ENCODE results near the gene RIPPLY2. TPM values are rescaled to one million over a fixed set of nuclear protein-coding genes. Genes with fewer than 3 reads are reported as not detected.

RIPPLY2 gene
- total and polyA plus RNA-seq, 9 of the 15 experiments (the other 6 are each of a cell fraction or from before 2014, with no cell fraction given) = not detected

DNA sequence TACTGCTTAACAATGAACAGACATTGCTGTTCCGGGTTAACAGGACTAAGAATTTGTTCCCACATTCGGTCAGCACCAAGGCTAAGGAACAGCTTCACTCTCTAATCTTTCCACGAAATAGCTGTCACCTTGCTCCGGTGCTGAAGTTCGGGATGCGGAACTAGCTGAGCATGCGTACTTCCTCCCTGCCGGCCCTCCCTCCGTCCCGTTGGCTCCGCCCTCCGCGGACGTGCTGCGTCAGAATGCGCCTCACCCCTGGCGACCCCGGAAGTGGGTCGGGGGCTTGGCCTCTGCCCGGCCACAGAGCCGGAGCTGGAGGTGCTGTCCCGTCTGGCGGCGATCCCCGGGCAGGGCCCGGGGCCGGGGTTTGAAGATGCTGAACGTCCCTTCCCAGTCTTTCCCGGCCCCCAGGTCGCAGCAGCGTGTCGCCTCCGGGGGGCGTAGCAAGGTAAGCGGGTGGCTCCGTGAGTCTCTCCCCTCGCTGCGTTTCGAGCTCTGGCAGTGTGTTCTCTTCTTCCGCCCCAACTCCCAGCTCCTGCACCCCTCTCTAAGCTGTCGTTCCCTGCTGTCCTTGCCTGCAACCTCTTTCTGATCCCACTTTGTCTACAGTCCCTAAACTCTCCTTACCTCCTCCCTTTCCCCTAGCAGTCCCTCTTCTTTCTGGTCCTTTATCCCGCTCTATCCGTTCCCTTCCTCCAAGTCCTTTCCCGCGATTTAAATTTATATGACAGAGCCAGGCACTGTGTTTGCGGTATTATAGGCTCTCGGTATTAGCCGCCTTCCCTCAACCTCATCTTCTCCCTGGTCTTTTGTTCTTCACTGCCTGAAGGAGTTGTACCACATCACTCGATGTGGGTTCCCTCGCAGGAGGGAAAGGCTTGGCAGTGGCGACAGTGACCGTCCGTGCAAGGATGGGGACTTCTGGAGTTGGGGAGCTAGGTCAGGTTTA is 6.5 kb downstream of the RIPPLY2 start, which contains the start of gene CYB5R4 (continued):
- TF ChIP-seq STAG1 (CRISPR knock-in tag; IDR thresholded peaks at IDR 0.05; ENCODE audit: borderline replicate concordance) (peak; percentile 55; the same call in 1 of the 2 replicates), NFXL1 (CRISPR knock-in tag; IDR thresholded peaks at IDR 0.05) (no peak), NONO (IDR thresholded peaks at IDR 0.05; ENCODE audit: low read depth in 2 of 2, low read length in 1 of 2) (peak; percentile 22 to 35; a peak in 1 of 4 replicates), C11orf30 (IDR thresholded peaks at IDR 0.05; ENCODE audit: low read depth) (peak; percentile 77), SOX6 (IDR thresholded peaks at IDR 0.05) (0 out of 2 replicates have a peak, but pooled peaks have one; percentile 18), CBX8 (IDR thresholded peaks at IDR 0.05; ENCODE audit: borderline replicate concordance, extremely low read depth, low read depth, low read length, poor library complexity, severe bottlenecking) (no peak), E2F3 (CRISPR knock-in tag; IDR thresholded peaks at IDR 0.05) (no peak; the same call in 1 of the 2 replicates), GATA2 (CRISPR knock-in tag; IDR thresholded peaks at IDR 0.05) (peak; percentile 89), ZKSCAN8 (CRISPR knock-in tag; IDR thresholded peaks at IDR 0.05) (peak; percentile 37; the same call in 1 of the 2 replicates), SNIP1 (IDR thresholded peaks at IDR 0.05; ENCODE audit: low read depth) (peak; percentile 42; the same call in 1 of the 2 replicates), ZNF780A (CRISPR knock-in tag; IDR thresholded peaks at IDR 0.05) (no peak), SIN3B (IDR thresholded peaks at IDR 0.05; ENCODE audit: low read depth) (peak; percentile 57; the same call in 1 of the 2 replicates)
- TF ChIP-seq, protein P1, sequence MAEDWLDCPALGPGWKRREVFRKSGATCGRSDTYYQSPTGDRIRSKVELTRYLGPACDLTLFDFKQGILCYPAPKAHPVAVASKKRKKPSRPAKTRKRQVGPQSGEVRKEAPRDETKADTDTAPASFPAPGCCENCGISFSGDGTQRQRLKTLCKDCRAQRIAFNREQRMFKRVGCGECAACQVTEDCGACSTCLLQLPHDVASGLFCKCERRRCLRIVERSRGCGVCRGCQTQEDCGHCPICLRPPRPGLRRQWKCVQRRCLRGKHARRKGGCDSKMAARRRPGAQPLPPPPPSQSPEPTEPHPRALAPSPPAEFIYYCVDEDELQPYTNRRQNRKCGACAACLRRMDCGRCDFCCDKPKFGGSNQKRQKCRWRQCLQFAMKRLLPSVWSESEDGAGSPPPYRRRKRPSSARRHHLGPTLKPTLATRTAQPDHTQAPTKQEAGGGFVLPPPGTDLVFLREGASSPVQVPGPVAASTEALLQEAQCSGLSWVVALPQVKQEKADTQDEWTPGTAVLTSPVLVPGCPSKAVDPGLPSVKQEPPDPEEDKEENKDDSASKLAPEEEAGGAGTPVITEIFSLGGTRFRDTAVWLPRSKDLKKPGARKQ (CRISPR knock-in tag; IDR thresholded peaks at IDR 0.05) = no peak
- TF ChIP-seq, protein P2, sequence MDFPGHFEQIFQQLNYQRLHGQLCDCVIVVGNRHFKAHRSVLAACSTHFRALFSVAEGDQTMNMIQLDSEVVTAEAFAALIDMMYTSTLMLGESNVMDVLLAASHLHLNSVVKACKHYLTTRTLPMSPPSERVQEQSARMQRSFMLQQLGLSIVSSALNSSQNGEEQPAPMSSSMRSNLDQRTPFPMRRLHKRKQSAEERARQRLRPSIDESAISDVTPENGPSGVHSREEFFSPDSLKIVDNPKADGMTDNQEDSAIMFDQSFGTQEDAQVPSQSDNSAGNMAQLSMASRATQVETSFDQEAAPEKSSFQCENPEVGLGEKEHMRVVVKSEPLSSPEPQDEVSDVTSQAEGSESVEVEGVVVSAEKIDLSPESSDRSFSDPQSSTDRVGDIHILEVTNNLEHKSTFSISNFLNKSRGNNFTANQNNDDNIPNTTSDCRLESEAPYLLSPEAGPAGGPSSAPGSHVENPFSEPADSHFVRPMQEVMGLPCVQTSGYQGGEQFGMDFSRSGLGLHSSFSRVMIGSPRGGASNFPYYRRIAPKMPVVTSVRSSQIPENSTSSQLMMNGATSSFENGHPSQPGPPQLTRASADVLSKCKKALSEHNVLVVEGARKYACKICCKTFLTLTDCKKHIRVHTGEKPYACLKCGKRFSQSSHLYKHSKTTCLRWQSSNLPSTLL (IDR thresholded peaks at IDR 0.05) = no peak
- TF ChIP-seq, protein P3, sequence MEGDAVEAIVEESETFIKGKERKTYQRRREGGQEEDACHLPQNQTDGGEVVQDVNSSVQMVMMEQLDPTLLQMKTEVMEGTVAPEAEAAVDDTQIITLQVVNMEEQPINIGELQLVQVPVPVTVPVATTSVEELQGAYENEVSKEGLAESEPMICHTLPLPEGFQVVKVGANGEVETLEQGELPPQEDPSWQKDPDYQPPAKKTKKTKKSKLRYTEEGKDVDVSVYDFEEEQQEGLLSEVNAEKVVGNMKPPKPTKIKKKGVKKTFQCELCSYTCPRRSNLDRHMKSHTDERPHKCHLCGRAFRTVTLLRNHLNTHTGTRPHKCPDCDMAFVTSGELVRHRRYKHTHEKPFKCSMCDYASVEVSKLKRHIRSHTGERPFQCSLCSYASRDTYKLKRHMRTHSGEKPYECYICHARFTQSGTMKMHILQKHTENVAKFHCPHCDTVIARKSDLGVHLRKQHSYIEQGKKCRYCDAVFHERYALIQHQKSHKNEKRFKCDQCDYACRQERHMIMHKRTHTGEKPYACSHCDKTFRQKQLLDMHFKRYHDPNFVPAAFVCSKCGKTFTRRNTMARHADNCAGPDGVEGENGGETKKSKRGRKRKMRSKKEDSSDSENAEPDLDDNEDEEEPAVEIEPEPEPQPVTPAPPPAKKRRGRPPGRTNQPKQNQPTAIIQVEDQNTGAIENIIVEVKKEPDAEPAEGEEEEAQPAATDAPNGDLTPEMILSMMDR (IDR thresholded peaks at IDR 0.05 in 2 of 3, conservative IDR thresholded peaks at IDR 0.05 in 1 of 3; ENCODE audit: insufficient read depth in 2 of 3, low read depth in 1 of 3, low read length in 3 of 3) = peak; percentile 33 to 75 (median 52); a peak in 5 of 6 replicates
- TF ChIP-seq, protein P4, sequence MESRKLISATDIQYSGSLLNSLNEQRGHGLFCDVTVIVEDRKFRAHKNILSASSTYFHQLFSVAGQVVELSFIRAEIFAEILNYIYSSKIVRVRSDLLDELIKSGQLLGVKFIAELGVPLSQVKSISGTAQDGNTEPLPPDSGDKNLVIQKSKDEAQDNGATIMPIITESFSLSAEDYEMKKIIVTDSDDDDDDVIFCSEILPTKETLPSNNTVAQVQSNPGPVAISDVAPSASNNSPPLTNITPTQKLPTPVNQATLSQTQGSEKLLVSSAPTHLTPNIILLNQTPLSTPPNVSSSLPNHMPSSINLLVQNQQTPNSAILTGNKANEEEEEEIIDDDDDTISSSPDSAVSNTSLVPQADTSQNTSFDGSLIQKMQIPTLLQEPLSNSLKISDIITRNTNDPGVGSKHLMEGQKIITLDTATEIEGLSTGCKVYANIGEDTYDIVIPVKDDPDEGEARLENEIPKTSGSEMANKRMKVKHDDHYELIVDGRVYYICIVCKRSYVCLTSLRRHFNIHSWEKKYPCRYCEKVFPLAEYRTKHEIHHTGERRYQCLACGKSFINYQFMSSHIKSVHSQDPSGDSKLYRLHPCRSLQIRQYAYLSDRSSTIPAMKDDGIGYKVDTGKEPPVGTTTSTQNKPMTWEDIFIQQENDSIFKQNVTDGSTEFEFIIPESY (CRISPR knock-in tag; IDR thresholded peaks at IDR 0.05) = peak; percentile 91
- TF ChIP-seq, protein P5, sequence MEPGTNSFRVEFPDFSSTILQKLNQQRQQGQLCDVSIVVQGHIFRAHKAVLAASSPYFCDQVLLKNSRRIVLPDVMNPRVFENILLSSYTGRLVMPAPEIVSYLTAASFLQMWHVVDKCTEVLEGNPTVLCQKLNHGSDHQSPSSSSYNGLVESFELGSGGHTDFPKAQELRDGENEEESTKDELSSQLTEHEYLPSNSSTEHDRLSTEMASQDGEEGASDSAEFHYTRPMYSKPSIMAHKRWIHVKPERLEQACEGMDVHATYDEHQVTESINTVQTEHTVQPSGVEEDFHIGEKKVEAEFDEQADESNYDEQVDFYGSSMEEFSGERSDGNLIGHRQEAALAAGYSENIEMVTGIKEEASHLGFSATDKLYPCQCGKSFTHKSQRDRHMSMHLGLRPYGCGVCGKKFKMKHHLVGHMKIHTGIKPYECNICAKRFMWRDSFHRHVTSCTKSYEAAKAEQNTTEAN (CRISPR knock-in tag; IDR thresholded peaks at IDR 0.05) = peak; percentile 91; the same call in 1 of the 2 replicates
